ENCODE data around the gene TYW5.
A peak's percentile ranks its signal among the peaks of the same experiment; 100 is the strongest.

The TYW5 gene, protein sequence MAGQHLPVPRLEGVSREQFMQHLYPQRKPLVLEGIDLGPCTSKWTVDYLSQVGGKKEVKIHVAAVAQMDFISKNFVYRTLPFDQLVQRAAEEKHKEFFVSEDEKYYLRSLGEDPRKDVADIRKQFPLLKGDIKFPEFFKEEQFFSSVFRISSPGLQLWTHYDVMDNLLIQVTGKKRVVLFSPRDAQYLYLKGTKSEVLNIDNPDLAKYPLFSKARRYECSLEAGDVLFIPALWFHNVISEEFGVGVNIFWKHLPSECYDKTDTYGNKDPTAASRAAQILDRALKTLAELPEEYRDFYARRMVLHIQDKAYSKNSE

GRCh38 chr2:199955339-199956061 lies at the start of gene TYW5, which contains the start of gene MAIP1:
TSS of gene TYW5 (minus strand) at chr2:199955491. CDS start at chr2:199955470, 21 bp downstream.
TSS of gene MAIP1 (plus strand) at chr2:199955582. CDS start at chr2:199955799, 217 bp downstream.
- DNase-seq (ENCODE audit: low read depth in 3 of 3, low spot score in 1 of 3): peak; percentile 43 to 72 (median 50)

DNA sequence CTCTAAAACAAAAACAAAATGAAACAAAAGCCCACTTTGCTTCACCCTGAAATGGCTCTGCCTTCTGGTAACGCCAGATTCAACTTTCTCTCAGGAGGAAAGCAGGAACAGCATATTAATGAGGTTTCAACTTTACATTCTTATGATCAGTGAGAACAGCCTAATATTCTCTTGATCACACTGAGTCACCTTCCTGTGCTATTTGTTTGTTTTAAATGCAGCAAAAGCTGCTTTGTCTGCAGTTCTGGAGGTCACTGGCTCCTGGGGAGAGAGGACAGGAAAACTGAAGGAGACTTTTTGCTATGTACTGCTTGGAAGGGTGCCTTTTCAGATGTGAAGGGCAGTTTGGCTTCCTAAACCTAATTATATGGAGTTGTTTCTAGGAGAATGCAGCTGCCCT lies 48.2 kb upstream of the TYW5 start:
- DNase-seq (ENCODE audit: low read depth in 3 of 3, low spot score in 1 of 3): no peak

- DNase-seq (ENCODE audit: low read depth in 3 of 3, low spot score in 1 of 3): no peak
These were observed 45.3 kb upstream of the TYW5 start for GRCh38 chr2:200000444-200001163.

GRCh38 chr2:199999166-199999565 lies 43.9 kb upstream of the TYW5 start:
- no peak for DNase-seq (ENCODE audit: low read depth in 3 of 3, low spot score in 1 of 3)

DNA sequence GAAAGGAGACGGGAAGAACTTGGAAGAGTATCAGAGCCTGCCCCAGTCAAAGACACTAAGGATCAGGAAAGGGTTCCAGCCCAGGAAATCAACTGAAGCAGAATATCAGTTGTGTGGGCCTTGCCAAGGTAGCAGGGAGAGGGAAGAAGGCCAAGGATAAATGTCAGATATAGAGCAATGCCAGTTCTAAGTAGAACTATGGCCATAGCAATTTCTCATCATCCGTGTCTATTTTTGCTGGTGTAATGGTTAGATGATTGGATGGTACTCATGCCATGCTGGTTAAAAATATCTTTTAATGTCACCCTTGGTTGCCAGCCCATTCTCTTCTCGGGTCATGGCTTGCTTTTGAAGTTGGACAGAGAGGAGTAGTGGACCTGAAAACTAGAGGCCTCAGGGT lies 42.0 kb upstream of the TYW5 start:
- no peak for DNase-seq (ENCODE audit: low read depth in 3 of 3, low spot score in 1 of 3)

DNA sequence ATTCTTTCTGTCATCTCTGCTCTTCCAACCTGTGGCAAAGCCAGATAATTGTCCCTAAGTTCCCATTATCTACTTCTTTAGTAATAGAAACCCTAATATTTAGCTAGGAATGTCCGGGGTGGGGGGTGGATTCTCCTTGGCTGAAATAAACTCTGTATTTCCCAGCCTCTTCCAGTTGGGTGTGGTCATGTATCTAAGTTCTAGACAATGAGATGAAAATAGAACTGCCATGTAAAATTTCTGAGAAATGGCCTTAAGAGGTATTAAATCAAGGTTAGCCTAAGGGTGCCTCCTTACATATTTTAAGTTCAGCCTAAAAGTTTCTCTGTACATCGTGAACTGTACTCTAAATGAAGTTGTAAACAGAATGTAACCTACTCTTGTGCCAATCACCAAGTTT lies 39.6 kb upstream of the TYW5 start:
- DNase-seq (ENCODE audit: low read depth in 3 of 3, low spot score in 1 of 3): no peak

DNA sequence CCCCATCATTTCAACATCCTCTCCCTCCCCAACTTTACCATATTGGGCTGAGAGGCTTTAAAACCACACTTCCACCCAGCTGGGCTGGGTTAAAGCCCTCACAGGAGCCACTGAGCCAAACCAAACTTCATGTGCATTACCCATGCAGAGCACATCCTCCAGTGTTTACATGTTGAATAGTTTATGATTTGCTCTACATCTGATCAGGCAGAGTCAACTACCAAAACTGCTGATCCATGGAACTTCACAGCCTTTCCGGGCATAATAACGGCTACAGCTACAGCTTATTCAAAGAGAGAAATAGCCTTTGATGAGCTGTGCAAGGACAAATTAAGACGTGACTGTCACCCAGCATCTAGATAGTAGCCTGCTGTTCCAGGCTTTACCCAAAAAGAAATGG lies 39.1 kb upstream of the TYW5 start:
- no peak for DNase-seq (ENCODE audit: low read depth in 3 of 3, low spot score in 1 of 3)

DNA sequence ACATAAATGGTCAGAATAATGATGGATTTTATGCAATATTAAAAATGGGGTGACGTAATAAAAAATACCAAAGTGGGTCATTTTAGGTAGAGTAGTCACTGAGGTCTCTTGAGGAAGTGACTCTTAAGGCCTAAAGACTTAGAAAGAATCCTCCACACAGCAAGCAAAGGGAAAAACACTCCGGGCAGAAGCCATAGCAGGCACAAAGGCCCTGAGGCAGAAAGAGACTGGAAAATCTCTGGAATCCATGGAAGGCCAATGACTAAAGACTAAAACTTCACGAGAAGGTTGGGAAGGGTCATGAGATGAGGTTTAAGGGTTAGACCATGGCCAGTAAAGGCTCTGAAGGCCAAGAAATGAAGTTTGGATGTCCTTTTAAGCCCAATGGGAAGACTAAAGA lies 37.0 kb upstream of the TYW5 start:
- no peak for DNase-seq (ENCODE audit: low read depth in 3 of 3, low spot score in 1 of 3)

GRCh38 chr2:199991691-199992090 lies 36.4 kb upstream of the TYW5 start:
- no peak for DNase-seq (ENCODE audit: low read depth in 3 of 3, low spot score in 1 of 3)

- DNase-seq (ENCODE audit: low read depth in 3 of 3, low spot score in 1 of 3): no peak
These were observed 34.5 kb upstream of the TYW5 start for GRCh38 chr2:199989822-199990221.

DNA sequence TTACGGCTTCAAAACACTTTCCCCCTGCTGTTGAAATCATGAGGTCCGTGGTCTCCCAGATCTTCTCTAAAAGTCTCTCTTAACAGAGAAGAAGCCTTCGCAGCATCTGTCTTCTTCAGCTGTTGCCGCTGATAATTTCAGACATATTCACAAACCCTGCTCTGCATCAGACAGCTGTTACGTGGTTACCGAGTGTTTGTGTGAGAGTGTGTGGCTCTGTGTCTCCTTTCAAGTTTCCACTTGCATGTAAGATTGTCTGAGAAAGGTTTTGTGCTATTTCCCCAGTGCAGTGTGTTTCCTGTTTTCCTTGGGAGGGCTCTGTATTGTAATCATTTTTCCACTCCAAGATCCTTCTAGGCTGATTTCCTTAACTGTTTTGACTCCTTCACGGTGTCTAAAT lies 32.9 kb upstream of the TYW5 start:
- DNase-seq (ENCODE audit: low read depth in 3 of 3, low spot score in 1 of 3): no peak

- DNase-seq (ENCODE audit: low read depth in 3 of 3, low spot score in 1 of 3): no peak
These were observed 32.3 kb upstream of the TYW5 start for GRCh38 chr2:199987586-199987985.

- DNase-seq (ENCODE audit: low read depth in 3 of 3, low spot score in 1 of 3): no peak
These were observed 30.4 kb upstream of the TYW5 start for GRCh38 chr2:199985625-199986207.

- no peak for DNase-seq (ENCODE audit: low read depth in 3 of 3, low spot score in 1 of 3)
These were observed 29.5 kb upstream of the TYW5 start for GRCh38 chr2:199984755-199985154.

DNA sequence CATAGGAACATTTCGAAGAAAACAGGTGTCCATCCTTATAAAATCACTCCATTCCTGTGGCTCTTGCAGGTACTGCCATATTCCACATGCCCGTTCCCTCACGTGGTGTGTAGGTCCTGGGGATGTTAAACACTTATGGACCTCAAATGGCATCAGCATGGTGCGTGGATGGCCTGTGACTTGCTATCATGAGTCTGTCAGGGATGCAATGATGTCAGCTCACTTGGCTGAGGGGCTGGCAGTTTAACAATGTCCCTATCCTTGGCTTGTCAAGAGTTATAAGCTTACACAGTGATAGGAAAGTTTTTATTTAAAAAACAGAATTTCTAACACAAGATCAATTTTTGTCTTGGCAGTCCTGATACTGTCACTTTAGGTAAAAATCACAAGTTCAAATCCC lies 28.9 kb upstream of the TYW5 start:
- DNase-seq (ENCODE audit: low read depth in 3 of 3, low spot score in 1 of 3): no peak

- no peak for DNase-seq (ENCODE audit: low read depth in 3 of 3, low spot score in 1 of 3)
These were observed 28.2 kb upstream of the TYW5 start for GRCh38 chr2:199983534-199983933.

DNA sequence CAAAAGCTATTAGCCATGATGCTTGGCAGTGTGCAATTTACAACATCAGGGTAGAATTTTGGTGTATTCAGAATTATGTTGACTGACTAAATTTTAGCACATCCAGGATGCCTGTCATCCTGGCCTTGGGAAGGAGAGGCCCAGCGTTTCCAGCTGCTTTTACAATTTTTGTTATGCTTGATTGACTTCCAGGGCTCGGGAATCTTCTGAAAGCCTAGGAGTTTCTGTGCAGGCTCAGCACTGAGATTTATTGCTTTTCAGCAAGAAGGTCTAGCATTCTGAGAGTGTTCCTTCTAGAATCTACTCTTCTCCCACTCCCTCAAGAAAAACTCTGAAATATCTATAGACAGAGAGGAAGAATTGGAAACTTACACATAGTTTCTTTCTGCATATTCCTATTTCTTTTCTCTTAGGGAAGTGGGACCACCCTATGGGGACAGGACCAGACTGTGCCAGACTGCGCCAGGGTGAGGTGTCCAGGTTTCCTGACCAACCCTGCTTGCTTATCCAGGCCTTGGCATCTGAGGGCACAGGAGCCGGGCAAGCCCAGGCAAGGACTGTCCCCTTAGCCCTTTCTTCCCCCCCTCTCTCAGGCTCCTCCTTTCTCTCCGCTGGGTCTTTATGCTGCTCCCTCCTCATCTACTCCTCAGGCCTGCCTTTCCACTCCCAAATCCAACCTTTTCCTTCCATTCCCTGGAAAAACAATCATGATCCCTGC lies 27.0 kb upstream of the TYW5 start:
- no peak for DNase-seq (ENCODE audit: low read depth in 3 of 3, low spot score in 1 of 3)

GRCh38 chr2:199979832-199980628 lies 24.7 kb upstream of the TYW5 start:
- peak; percentile 43 to 83 (median 53) for DNase-seq (ENCODE audit: low read depth in 3 of 3, low spot score in 1 of 3)

DNA sequence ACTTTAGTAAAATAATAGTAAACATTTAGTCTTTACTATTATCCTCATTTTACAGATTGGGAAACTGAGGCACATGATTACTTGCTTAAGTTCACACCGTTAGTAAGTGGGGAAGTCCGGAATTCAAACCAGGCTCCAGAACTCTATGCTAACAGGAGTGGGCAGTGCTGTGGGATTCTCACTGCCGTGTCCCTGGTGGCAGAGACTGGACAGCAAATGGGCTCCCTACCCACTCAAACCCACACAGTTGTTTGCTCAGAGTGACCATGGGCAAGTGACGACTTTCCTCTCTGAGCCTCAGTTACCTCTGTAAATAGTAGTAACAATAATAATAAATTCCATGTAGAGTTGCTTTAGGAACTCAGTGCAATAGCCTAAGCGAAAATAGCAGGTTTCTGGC lies 24.1 kb upstream of the TYW5 start:
- DNase-seq (ENCODE audit: low read depth in 3 of 3, low spot score in 1 of 3): no peak

DNA sequence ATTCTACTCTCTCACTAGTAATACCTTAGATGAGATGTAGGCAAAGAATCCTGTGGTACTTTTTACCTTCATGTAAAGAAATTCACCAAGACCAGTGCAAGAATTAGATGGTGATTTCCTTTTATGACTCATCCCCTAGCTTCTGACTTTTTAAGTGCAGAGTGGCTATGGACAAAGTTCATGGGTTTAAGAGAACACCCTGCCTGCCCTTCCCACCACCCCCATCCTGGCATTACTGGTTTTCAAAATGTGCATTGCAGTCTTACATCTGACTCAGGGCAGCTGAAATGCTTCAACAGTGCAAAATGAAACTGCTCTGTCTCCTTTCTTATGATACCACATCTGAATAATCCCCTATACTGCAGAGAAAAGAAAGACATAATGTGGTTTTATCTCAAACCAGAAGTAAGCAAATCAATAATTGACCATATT lies 22.7 kb upstream of the TYW5 start:
- no peak for DNase-seq (ENCODE audit: low read depth in 3 of 3, low spot score in 1 of 3)
